Panc1 (cell line): Measurements from ENCODE around the gene RNF39. TPM values are rescaled to one million over a fixed set of nuclear protein-coding genes. Genes with fewer than 3 reads are reported as not detected.

ENCODE experiments used
- ATAC-seq: fragments of 200-7000 bp; cut with Tn5 transposase; 2 replicates; pipeline ENCODE4 v1.9.1; 2020; ENCODE audit warnings: mild to moderate bottlenecking, moderate library complexity
- BruUV-seq: library from RNA; stranded (reverse); fragments of 400-500 nt; replicated peaks from 2 replicates; lab custom pipeline; 2021; lab: Mats Ljungman, UMichigan
- CTCF ChIA-PET: fragments of 300-600 bp; sonication (Branson Sonifier 250); formaldehyde crosslinking; loops from one replicate; lab custom pipeline; 2022; ENCODE audit warnings: antibody characterized with exemption; lab: Charles Lee
- POLR2A ChIA-PET: fragments of 300-600 bp; sonication (Branson Sonifier 250); formaldehyde crosslinking; loops from one replicate; lab custom pipeline; 2022; ENCODE audit warnings: antibody characterized with exemption; lab: Charles Lee
- DNase-seq: peaks from one replicate; pipeline ENCODE4 v3.0.0-alpha.2; 2010; ENCODE audit warnings: low read depth, low spot score
- H3K27ac ChIP-seq: 2 replicates; pipeline ENCODE4 v1.5.1; 2011; ENCODE audit warnings: mild to moderate bottlenecking, low read length, inconsistent platforms
- H3K27me3 ChIP-seq: fragments of 200-500 bp; sonication (Bioruptor generic); 2 replicates; pipeline ENCODE4 v1.6.0; 2014; ENCODE audit warnings: low read length, inconsistent platforms; ENCODE audit not compliant: control insufficient read depth, insufficient read depth
- H3K36me3 ChIP-seq: fragments of 200-500 bp; sonication (Bioruptor generic); 2 replicates; pipeline ENCODE4 v1.5.1; 2014; ENCODE audit warnings: inconsistent platforms, mild to moderate bottlenecking, low read length, moderate library complexity; ENCODE audit not compliant: control insufficient read depth, insufficient read depth
- H3K4me1 ChIP-seq: 2 replicates; pipeline ENCODE4 v1.5.1; 2011; ENCODE audit warnings: inconsistent platforms, mild to moderate bottlenecking, low read length, moderate library complexity; ENCODE audit not compliant: control insufficient read depth, insufficient read depth
- H3K4me3 ChIP-seq, 2 experiments: 2 replicates each; pipeline ENCODE4 v1.5.1; 2011 to 2012; ENCODE audit warnings: low read depth in 2 of 2, low read length in 2 of 2, mild to moderate bottlenecking in 2 of 2, inconsistent platforms in 1 of 2, moderate library complexity in 1 of 2
- H3K9me3 ChIP-seq: fragments of 200-500 bp; sonication (Bioruptor generic); 2 replicates; pipeline ENCODE4 v1.5.1; 2014; ENCODE audit warnings: low read depth, mild to moderate bottlenecking, inconsistent platforms, low read length, moderate library complexity; ENCODE audit not compliant: control insufficient read depth, insufficient read depth
- CTCF ChIP-seq: fragments of 450-650 bp; IDR thresholded peaks from 2 replicates; pipeline ENCODE4 v1.5.1; 2017; ENCODE audit warnings: mild to moderate bottlenecking
- POLR2AphosphoS5 ChIP-seq: IDR thresholded peaks from 2 replicates; pipeline ENCODE4 v1.6.1; 2012; ENCODE audit warnings: mild to moderate bottlenecking, low read depth, low read length, moderate library complexity
- REST ChIP-seq, 2 experiments: IDR thresholded peaks; 2 replicates each; pipeline ENCODE4 v1.6.1; 2011 to 2012; ENCODE audit warnings: low read depth in 2 of 2, control low read depth in 1 of 2, low read length in 1 of 2, mild to moderate bottlenecking in 1 of 2, moderate library complexity in 1 of 2; ENCODE audit not compliant: insufficient read depth in 1 of 2
- SIN3A ChIP-seq: IDR thresholded peaks from 2 replicates; pipeline ENCODE4 v1.6.1; 2012; ENCODE audit warnings: low read depth, mild to moderate bottlenecking, low read length, moderate library complexity, borderline replicate concordance; ENCODE audit not compliant: insufficient read depth
- TCF7L2 ChIP-seq: IDR thresholded peaks from 2 replicates; pipeline ENCODE4 v1.6.1; 2011; ENCODE audit warnings: mild to moderate bottlenecking, low read depth, low read length, inconsistent platforms
- in situ Hi-C: cut with HindIII; loops from 2 replicates; pipeline ENCODE4 v1.10.0; 2016; ENCODE audit warnings: low sequenced_read_pairs, low pct_unique_long_range_greater_than_20kb
- intact Hi-C: fragments of 100-400 bp; cut with micrococcal nuclease; formaldehyde crosslinking; loops from one replicate; pipeline ENCODE4 v1.10.0; 2022; ENCODE audit not compliant: unreplicated experiment
- total RNA-seq: library from RNA; stranded (reverse); gene quantifications from one replicate; pipeline ENCODE4 v1.2.1, GENCODE V29; 2021; ENCODE audit not compliant: unreplicated experiment

RNF39 gene
- total RNA-seq, 1 experiment from 2014 or later, result not detected

GRCh38 chr6:30112402-30112994, 36.9 kb upstream of the RNF39 start:
- Histone ChIP-seq H3K27ac (no peak overlapping the region), H3K9me3 (no peaks in the 10 kb centered on the region), H3K4me3 (no peak overlapping the region), H3K36me3 (no peaks in the 10 kb centered on the region), H3K4me1 (no peaks in the 10 kb centered on the region), H3K27me3 (peaks cover 16% of the 10 kb centered on the region)
- intact Hi-C loops (no loop called here), in situ Hi-C loops (no loop called here)
- CTCF ChIA-PET, result interaction anchor here (1.3 kb wide), 1 partner anchor 10 kb away, joined by 3 read pairs; no protein-coding TSS in a partner anchor
- ATAC-seq, result no peak
- no TSS peak for BruUV-seq
- TF ChIP-seq REST (IDR thresholded peaks at IDR 0.05; ENCODE audit: insufficient read depth in 1 of 2, low read depth in 2 of 2, low read length in 1 of 2), result no peak
- no peak for TF ChIP-seq CTCF
- TF ChIP-seq SIN3A, result no peak
- no peak for TF ChIP-seq TCF7L2
- no peak for TF ChIP-seq POLR2AphosphoS5
- POLR2A ChIA-PET, result interaction anchor here (0.6 kb wide), 1 partner anchor 21 kb away, joined by 5 read pairs; no protein-coding TSS in a partner anchor
- DNase-seq, result no peak

GRCh38 chr6:30111266-30111856, 35.8 kb upstream of the RNF39 start:
- peaks cover 16% of the 10 kb centered on the region for H3K27me3 ChIP-seq
- no peak for DNase-seq
- H3K36me3 ChIP-seq, result no peaks in the 10 kb centered on the region
- intact Hi-C loops (no loop called here), in situ Hi-C loops (no loop called here)
- no peaks in the 10 kb centered on the region for H3K9me3 ChIP-seq
- TF ChIP-seq TCF7L2 (no peak), CTCF (no peak), POLR2AphosphoS5 (no peak), SIN3A (no peak), REST (IDR thresholded peaks at IDR 0.05; ENCODE audit: insufficient read depth in 1 of 2, low read depth in 2 of 2, low read length in 1 of 2) (no peak)
- no peak; the same call in 1 of the 2 replicates for ATAC-seq
- CTCF ChIA-PET, result interaction anchor here (1.3 kb wide), 1 partner anchor 8 kb away, joined by 3 read pairs; no protein-coding TSS in a partner anchor
- no peaks in the 10 kb centered on the region for H3K4me1 ChIP-seq
- no peak overlapping the region for H3K4me3 ChIP-seq
- no TSS peak for BruUV-seq
- POLR2A ChIA-PET, result no interaction called here
- H3K27ac ChIP-seq, result no peak overlapping the region
